Central memory CD8-positive, alpha-beta T cell (primary cell): ENCODE measurements around the gene NANP.
A peak's percentile ranks its signal among the peaks of the same experiment; 100 is the strongest.
"Not testable (repeated sequence)": the region's sequence is repeated elsewhere in the genome, so short reads cannot be mapped to it uniquely, and the experiment has no call there.

ENCODE experiments used
- ATAC-seq: fragments of 150-1000 bp; cut with Tn5 transposase; replicated peaks from 2 replicates; pipeline ENCODE4 v1.10.0; 2022; ENCODE audit warnings: mild to moderate bottlenecking, moderate FRiP score, moderate number of reproducible peaks; ENCODE audit not compliant: poor library complexity, severe bottlenecking; ENCODE audit errors: extremely low read depth
- DNase-seq, 2 donors: peaks; one replicate each; pipeline ENCODE4 v3.0.0; 2021; ENCODE audit warnings: low spot score in 2 of 2
- H3K27ac Mint-ChIP-seq: one replicate; pipeline ENCODE4 v1.8.0; 2022; ENCODE audit warnings: low read depth, mild to moderate bottlenecking, moderate library complexity, mixed read lengths
- H3K27me3 Mint-ChIP-seq: one replicate; pipeline ENCODE4 v1.8.0; 2022; ENCODE audit warnings: mixed read lengths
- H3K36me3 Mint-ChIP-seq: one replicate; pipeline ENCODE4 v1.8.0; 2022; ENCODE audit warnings: mild to moderate bottlenecking, moderate library complexity, mixed read lengths; ENCODE audit not compliant: insufficient read depth
- H3K4me1 Mint-ChIP-seq: one replicate; pipeline ENCODE4 v1.8.0; 2022; ENCODE audit warnings: mixed read lengths
- H3K4me3 Mint-ChIP-seq: one replicate; pipeline ENCODE4 v1.8.0; 2022; ENCODE audit warnings: mild to moderate bottlenecking, moderate library complexity, mixed read lengths
- H3K9me3 Mint-ChIP-seq: one replicate; pipeline ENCODE4 v1.8.0; 2022; ENCODE audit warnings: mixed read lengths

NANP gene

DNA sequence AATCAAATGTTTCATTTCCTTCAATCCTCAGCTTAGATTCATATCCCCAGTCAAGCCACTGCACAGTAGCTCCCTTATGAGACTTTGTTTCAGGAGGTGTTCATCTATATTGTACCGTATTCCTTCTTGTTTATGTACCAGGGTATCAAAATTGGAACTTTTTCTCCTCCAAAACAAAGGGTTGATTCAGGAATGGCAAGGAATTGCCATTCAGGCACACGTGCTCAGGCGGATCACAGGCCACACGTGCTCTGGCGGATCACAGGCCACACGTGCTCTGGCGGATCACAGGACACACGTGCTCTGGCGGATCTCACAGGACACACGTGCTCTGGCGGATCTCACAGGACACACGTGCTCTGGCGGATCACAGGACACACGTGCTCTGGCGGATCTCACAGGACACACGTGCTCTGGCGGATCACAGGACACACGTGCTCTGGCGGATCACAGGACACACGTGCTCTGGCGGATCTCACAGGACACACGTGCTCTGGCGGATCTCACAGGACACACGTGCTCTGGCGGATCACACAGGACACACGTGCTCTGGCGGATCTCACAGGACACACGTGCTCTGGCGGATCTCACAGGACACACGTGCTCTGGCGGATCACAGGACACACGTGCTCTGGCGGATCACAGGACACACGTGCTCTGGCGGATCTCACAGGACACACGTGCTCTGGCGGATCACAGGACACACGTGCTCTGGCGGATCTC lies 21.5 kb downstream of the NANP start:
- not testable (repeated sequence) for H3K36me3 Mint-ChIP-seq, H3K27ac Mint-ChIP-seq, H3K27me3 Mint-ChIP-seq, ATAC-seq, H3K4me1 Mint-ChIP-seq, DNase-seq, H3K4me3 Mint-ChIP-seq, H3K9me3 Mint-ChIP-seq

DNA sequence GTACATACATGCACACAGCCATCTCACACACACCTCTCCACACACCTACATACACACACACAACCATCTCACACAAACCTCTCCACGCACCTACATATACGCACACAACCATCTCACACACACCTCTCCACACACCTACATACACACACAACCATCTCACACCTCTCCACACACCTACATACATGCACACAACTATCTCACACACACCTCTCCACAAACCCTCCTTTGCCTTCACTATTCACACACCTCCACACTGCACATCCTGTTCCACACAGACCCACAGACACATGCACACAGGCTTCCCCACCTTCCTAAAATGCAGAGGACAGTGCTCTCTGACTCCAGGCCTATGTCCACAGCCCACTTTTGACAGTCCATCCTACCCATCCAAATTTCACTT lies 22.2 kb downstream of the NANP start:
- no peaks in the 10 kb centered on the region for H3K27me3 Mint-ChIP-seq
- H3K4me1 Mint-ChIP-seq, result no peaks in the 10 kb centered on the region
- H3K9me3 Mint-ChIP-seq, result no peaks in the 10 kb centered on the region
- H3K4me3 Mint-ChIP-seq, result no peak overlapping the region
- DNase-seq (no peak), ATAC-seq (no peak)
- no peak overlapping the region for H3K27ac Mint-ChIP-seq
- H3K36me3 Mint-ChIP-seq, result no peaks in the 10 kb centered on the region

DNA sequence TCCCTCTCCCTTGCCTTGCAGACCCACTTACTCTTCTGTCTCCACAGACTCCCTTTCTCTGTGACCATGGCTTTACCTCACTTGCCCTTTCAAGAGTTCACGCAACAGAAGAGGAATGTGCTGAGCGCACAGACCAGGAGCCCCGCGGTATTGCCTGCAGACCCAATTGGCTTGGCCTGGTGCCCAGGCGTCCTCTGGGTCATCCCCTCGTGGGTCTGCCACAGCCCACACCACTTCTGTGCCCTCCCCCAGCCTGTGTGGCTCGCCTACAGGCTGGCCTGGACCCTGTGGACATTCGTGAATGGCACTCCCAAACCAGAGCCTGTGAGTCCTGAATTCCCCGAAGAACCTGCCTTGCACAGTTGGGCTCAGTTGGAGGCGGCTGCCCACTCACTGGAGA lies 23.2 kb downstream of the NANP start:
- Mint-ChIP-seq H3K36me3 (no peaks in the 10 kb centered on the region), H3K4me3 (no peak overlapping the region), H3K9me3 (no peaks in the 10 kb centered on the region)

DNA sequence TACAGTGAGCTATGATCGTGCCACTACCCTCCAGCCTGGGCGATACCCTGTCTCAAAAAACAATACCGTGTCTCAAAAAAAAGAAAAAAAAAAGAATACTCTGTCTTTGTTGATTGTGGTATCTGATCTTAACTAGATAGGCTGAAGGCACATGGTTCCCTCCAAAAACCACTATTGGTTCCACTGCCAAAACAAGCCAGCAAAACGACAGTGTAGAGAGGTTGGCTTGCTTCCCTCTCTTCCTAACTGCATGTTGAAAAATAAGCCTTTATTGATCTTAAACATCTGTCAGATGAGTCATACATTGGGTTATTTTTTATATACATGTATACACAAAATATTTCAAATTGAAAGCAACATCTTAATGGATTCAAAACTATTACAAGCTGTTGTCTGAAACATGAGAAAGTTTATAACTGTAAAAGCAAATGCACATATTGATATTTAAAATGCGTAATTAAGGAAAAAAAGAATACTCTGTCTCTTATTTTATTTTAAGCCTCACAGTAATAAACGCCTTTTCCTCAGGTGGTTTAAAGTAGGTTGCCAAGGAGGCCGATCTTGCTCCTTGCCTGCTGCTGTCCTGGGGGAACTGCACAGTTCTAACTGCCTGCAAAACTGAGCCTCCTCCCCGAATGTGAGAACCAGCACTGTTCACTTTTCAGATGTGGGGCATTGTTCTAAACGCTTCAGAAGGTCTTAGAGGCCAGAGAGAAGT lies 31.5 kb downstream of the NANP start:
- Mint-ChIP-seq H3K4me1 (no peaks in the 10 kb centered on the region), H3K4me3 (no peak overlapping the region), H3K36me3 (no peaks in the 10 kb centered on the region), H3K27me3 (peaks cover 6% of the 10 kb centered on the region), H3K9me3 (no peaks in the 10 kb centered on the region), H3K27ac (no peak overlapping the region)
- ATAC-seq (no peak), DNase-seq (no peak)

More for the DNA sequence above, 23.2 kb downstream of the NANP start:
- ATAC-seq (no peak), DNase-seq (no peak)
- peaks cover 6% of the 10 kb centered on the region for H3K27me3 Mint-ChIP-seq
- H3K4me1 Mint-ChIP-seq, result no peaks in the 10 kb centered on the region
- H3K27ac Mint-ChIP-seq, result no peak overlapping the region

DNA sequence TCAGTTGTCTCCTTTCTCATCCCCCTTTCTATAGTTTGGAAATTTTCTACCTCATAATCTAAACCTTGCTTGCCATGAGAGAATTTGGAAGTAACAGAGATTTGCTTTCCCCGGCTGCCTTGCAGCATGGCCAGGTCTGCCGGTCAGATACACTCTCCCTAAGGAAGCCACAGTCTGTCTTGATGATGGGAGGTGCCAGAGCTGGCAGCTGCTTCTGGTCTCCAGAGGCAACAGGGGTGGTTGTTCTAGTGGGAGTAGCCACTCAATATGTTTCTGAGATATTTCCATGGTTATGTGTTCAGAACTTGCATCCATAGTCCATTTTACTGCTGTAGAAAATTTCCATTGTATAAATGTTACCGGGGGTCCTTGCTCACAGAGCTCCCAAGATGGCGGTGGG lies 33.0 kb downstream of the NANP start:
- not testable (repeated sequence) for ATAC-seq, DNase-seq, H3K9me3 Mint-ChIP-seq, H3K27me3 Mint-ChIP-seq, H3K4me1 Mint-ChIP-seq, H3K36me3 Mint-ChIP-seq, H3K27ac Mint-ChIP-seq, H3K4me3 Mint-ChIP-seq

DNA sequence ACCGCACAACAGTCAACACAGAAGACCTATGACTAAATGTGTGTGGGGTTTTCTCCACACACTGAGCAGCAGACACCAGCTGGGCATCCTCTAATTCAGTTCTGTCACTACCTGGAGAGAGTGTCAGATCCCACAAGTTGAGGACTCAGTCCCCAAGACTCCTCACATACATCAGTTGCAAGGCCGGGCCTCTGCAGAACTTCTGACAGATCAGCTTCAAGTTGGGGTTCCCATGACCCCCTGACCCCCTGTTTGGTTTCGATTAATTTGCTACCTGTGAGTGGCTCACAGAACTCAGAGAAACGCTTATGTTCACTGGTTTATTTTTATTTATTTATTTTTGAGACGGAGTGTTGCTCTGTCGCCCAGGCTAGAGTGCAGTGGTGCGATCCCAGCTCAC lies 35.3 kb downstream of the NANP start:
- H3K4me3 Mint-ChIP-seq, result no peak overlapping the region
- ATAC-seq, result no peak
- peaks cover 15% of the 10 kb centered on the region for H3K27me3 Mint-ChIP-seq

DNA sequence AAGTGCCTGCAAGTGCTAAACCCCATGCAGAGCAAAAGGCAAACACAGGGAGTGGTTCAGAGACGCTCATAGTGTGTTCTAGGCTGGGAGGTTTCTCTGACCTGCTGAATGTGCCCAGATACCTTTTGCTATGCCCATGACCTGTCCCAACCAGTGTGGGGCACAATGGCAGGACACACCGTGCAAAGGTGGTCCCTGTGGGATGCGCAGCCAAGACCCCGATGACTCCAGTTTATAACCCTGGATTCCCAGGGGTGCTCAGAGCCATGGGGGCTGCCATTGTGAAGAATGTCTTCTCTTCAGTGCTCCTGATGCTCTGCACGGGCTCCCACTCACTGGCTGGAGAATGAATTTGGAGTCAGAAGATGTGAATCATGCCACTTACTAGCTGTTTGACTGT lies 36.3 kb downstream of the NANP start:
- H3K4me1 Mint-ChIP-seq, result peaks cover 5% of the 10 kb centered on the region
- no peaks in the 10 kb centered on the region for H3K9me3 Mint-ChIP-seq
- no peak overlapping the region for H3K27ac Mint-ChIP-seq
- peaks cover 24% of the 10 kb centered on the region for H3K27me3 Mint-ChIP-seq
- peaks cover 3% of the 10 kb centered on the region for H3K36me3 Mint-ChIP-seq
- no peak overlapping the region for H3K4me3 Mint-ChIP-seq
- no peak for DNase-seq
- no peak for ATAC-seq

More for the DNA sequence above, 35.3 kb downstream of the NANP start:
- Mint-ChIP-seq H3K4me1 (peaks cover 5% of the 10 kb centered on the region), H3K9me3 (no peaks in the 10 kb centered on the region), H3K27ac (no peak overlapping the region), H3K36me3 (peaks cover 3% of the 10 kb centered on the region)
- DNase-seq, result no peak

DNA sequence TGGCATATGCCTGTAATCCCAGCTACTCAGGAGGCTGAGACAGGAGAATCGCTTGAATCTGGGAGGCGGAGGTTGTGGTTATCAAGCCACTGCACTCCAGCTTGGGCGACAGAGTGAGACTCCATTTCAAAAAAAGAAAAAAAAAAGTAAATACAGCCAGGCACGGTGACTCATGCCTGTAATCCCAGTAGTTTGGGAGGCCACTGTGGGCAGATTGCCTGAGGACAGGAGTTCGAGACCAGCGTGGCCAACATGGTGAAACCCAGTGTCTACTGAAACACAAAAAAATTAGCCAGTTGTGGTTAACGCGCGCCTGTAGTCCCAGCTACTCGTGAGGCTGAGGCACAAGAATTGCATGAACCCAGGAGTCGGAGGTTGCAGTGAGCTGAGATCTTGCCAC lies 36.9 kb downstream of the NANP start:
- Mint-ChIP-seq H3K4me1 (peaks cover 5% of the 10 kb centered on the region), H3K36me3 (peaks cover 3% of the 10 kb centered on the region), H3K27me3 (peaks cover 31% of the 10 kb centered on the region), H3K4me3 (no peak overlapping the region), H3K27ac (no peak overlapping the region), H3K9me3 (no peaks in the 10 kb centered on the region)
- DNase-seq, result no peak
- no peak for ATAC-seq

DNA sequence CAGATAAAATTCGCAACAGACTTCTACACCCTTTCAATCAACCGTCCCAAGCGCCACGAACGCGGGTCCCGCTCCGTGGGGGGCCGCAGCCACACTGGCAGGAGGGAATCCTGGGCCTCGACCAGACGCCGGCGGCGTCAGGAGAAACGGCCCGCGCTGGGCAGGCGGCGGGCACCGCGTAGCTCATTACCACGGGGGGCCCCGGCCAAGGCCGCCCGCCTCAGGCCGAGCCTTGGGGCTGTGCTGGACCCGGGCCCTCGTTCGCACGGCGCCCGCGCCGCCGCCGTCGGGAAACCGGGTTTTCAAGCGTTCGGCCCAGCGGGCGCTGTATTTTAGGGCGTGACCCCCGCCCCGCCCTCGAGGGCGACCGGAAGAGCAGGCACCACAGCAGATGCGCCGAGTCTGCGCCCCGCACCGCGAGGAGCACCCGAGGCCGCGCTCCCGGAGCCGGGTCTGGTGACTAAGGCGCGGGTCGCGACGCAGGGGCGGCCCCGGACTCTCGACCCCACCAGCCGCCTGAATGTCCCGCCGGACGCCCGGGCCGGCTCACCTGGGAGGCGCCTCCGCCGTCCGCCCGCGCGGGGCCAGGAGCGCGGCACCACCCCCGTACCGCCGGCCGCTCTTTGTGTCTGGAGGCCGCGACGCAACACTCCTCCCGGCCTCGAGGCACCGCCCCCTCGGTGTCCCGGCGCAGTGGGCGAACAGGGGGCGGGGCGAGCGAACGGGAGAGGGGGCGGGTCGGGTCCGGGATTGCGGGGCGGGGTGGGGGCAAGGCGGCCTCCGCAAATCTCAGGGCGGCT lies 38.7 kb downstream of the NANP start, which contains the start of gene NINL:
NINL (minus strand) TSS at position 627 of the 800 bp plus-strand sequence. CDS start 58,944 bp downstream, outside the sequence.
- Mint-ChIP-seq H3K9me3 (no peaks in the 10 kb centered on the region), H3K36me3 (peaks cover 3% of the 10 kb centered on the region), H3K27ac (no peak within 1 kb of the TSS), H3K27me3 (peaks cover 45% of the 10 kb centered on the region), H3K4me1 (peaks cover 5% of the 10 kb centered on the region), H3K4me3 (peak within 1 kb of the TSS; percentile 67)
- no peak for DNase-seq
- ATAC-seq, result peak; percentile 74

DNA sequence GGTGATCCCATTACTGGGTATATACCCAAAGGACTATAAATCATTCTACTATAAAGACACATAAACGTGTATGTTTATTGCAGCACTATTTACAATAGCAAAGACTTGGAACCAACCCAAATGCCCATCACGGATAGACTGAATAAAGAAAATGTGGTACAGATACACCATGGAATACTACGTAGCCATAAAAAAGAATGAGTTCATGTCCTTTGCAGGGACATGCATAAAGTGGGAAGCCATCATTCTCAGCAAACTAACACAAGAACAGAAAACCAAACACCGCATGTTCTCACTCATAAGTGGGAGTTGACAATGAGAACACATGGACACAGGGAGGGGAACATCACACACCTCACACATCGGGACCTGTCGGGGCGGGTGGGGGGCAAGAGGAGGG lies 40.2 kb downstream of the NANP start:
- Mint-ChIP-seq H3K4me3 (peak overlapping the region; percentile 54), H3K27me3 (peaks cover 51% of the 10 kb centered on the region)
- not testable (repeated sequence) for H3K27ac Mint-ChIP-seq, H3K9me3 Mint-ChIP-seq, H3K4me1 Mint-ChIP-seq, ATAC-seq, H3K36me3 Mint-ChIP-seq, DNase-seq

DNA sequence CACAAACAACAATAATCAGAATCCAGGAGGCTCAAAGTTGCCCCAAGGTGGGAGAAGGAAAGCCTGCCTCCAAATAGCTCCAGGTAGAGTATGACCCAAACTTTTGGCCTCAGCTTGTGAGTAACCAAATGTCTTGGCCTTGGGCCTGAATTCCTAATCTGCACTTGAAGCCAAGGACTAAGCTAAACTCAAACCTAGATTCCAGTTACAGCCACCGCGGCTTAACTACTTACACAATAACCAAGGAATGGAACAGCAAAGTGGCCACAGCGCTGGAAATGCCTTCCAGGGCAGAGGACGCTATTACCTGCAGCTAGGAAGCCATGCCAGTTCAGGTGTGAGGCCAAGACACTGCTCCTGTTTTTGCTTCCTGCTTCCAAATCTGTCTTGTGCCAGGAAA lies 43.1 kb downstream of the NANP start:
- DNase-seq (no peak), ATAC-seq (no peak)
- Mint-ChIP-seq H3K9me3 (no peaks in the 10 kb centered on the region), H3K27me3 (peaks cover 57% of the 10 kb centered on the region), H3K4me1 (peaks cover 5% of the 10 kb centered on the region), H3K27ac (no peak overlapping the region), H3K4me3 (no peak overlapping the region), H3K36me3 (peaks cover 3% of the 10 kb centered on the region)

DNA sequence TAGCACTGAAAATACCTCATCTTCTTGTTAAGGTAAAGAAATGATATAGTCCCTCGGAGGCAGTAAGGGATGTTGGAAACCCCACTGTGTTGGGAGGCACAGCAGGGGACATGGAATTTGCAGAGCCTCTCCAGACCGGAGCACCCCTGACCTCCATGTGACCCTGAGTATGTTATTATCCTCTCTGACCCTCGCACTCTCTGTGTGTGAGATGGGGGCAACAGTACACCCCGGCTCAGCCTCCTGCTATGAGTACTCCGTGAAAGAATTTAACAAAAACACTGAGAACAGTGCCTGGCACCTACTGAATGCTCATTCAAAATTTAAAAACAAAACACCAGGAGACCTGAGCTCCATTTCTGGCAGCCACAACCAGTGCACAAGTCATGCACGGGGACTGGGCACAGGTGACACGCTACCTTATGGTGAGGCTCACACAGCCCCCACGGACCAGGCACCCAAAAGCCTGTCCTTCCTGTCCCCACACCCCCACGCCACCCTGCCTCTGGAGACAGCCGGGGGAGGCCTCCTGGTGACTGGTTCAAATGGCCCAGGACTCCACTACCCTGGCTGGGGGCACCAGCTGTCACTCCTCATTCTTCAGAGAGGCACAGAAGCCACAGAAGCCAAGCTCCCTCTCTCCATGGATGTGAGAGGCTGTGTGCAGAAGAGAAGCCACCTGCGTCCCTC lies 44.6 kb downstream of the NANP start:
- H3K4me3 Mint-ChIP-seq, result no peak overlapping the region
- no peaks in the 10 kb centered on the region for H3K4me1 Mint-ChIP-seq
- H3K27me3 Mint-ChIP-seq, result peaks cover 50% of the 10 kb centered on the region
- no peak for ATAC-seq
- H3K27ac Mint-ChIP-seq, result no peak overlapping the region
- DNase-seq, result no peak
- no peaks in the 10 kb centered on the region for H3K9me3 Mint-ChIP-seq
- H3K36me3 Mint-ChIP-seq, result no peaks in the 10 kb centered on the region
